ENCODE data around the gene SERPINB8. TPM values are rescaled to one million over a fixed set of nuclear protein-coding genes. Genes with fewer than 3 reads are reported as not detected.

Gene SERPINB8
- total and polyA plus RNA-seq, 2 donors (not counting 3 experiments of a cell fraction or from before 2014, with no cell fraction given), result 15.3 to 25.7 TPM

DNA sequence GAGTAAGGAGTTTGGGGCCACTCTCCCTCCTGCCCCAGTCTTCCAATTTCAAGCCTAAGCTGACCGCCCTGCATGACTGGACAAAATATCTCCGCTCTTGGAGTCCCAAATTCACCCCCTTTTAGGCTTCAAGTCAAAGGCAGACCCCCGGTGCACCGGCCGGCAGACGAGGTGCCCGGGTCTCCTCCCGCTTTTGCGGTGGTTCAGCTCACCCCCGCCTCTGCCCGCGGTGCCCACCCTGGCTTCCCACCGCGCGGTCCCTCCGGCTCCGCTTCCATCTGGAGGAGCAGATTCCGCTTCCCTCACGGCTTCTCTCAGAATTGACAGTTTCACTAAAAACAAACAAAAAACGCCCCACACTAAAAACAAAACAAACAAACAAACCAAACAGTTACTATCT, 56.5 kb downstream of the SERPINB8 start:
- Histone ChIP-seq H3K27me3 (ENCODE audit: control insufficient read depth in 2 of 2, insufficient read depth in 2 of 2, low read length in 2 of 2) (no peaks in the 10 kb centered on the region), H3K4me1 (ENCODE audit: control insufficient read depth, extremely low read depth, insufficient read depth, low read length) (no peaks in the 10 kb centered on the region), H3K9ac (replicated peaks; ENCODE audit: extremely low read depth, insufficient read depth, low read length) (no peak overlapping the region), H3K4me3 (replicated peaks in 1 of 3; ENCODE audit: insufficient read depth in 1 of 3, low read depth in 1 of 3, low read length in 3 of 3) (no peak overlapping the region), H3K79me2 (ENCODE audit: control insufficient read depth, insufficient read depth, low read length) (no peaks in the 10 kb centered on the region), H3K27ac (ENCODE audit: insufficient read depth, low read depth, low read length) (no peak overlapping the region), H3K9me1 (replicated peaks; ENCODE audit: control insufficient read depth, extremely low read depth, insufficient read depth, low read length) (no peaks in the 10 kb centered on the region), H3K4me2 (ENCODE audit: insufficient read depth, low read length) (no peak overlapping the region), H4K20me1 (replicated peaks; ENCODE audit: control insufficient read depth, extremely low read depth, insufficient read depth, low read length) (no peaks in the 10 kb centered on the region), H3K36me3 (ENCODE audit: control insufficient read depth in 2 of 2, extremely low read depth in 1 of 2, insufficient read depth in 2 of 2, low read length in 2 of 2) (no peaks in the 10 kb centered on the region), H2AFZ (ENCODE audit: low read depth, low read length) (no peak overlapping the region), H3K9me3 (replicated peaks; ENCODE audit: control insufficient read depth, insufficient read depth, low read length) (no peaks in the 10 kb centered on the region)
- DNase-seq (ENCODE audit: low read depth, low spot score) (no peak), FAIRE-seq (no peak)
- no TSS peak for BruUV-seq (replicated peaks)
- ChIA-PET POLR2A (no interaction called here), CTCF (interaction anchor here (1.2 kb wide), 1 partner anchor 8 kb away, joined by 4 read pairs; no protein-coding TSS in a partner anchor)
- no peak for TF ChIP-seq EZH2 (IDR thresholded peaks at IDR 0.05; ENCODE audit: borderline replicate concordance, low read depth, low read length, severe bottlenecking)
- TF ChIP-seq MYC (IDR thresholded peaks at IDR 0.05; ENCODE audit: low read depth, low read length), result no peak
- no peak for TF ChIP-seq POLR2A (IDR thresholded peaks at IDR 0.05; ENCODE audit: low read depth, low read length)
- no peak for TF ChIP-seq JUN (IDR thresholded peaks at IDR 0.05; ENCODE audit: borderline replicate concordance, insufficient read depth, insufficient read length, low read depth)
- TF ChIP-seq, protein P1, sequence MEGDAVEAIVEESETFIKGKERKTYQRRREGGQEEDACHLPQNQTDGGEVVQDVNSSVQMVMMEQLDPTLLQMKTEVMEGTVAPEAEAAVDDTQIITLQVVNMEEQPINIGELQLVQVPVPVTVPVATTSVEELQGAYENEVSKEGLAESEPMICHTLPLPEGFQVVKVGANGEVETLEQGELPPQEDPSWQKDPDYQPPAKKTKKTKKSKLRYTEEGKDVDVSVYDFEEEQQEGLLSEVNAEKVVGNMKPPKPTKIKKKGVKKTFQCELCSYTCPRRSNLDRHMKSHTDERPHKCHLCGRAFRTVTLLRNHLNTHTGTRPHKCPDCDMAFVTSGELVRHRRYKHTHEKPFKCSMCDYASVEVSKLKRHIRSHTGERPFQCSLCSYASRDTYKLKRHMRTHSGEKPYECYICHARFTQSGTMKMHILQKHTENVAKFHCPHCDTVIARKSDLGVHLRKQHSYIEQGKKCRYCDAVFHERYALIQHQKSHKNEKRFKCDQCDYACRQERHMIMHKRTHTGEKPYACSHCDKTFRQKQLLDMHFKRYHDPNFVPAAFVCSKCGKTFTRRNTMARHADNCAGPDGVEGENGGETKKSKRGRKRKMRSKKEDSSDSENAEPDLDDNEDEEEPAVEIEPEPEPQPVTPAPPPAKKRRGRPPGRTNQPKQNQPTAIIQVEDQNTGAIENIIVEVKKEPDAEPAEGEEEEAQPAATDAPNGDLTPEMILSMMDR (IDR thresholded peaks at IDR 0.05; ENCODE audit: extremely low read depth in 1 of 2, insufficient read depth in 1 of 2, low read depth in 1 of 2, low read length in 2 of 2), result no peak
- TF ChIP-seq GATA2 (IDR thresholded peaks at IDR 0.05; ENCODE audit: insufficient read depth, insufficient read length, low read depth, low read length), result no peak
- no peak for TF ChIP-seq POLR2AphosphoS5 (IDR thresholded peaks at IDR 0.05; ENCODE audit: insufficient read depth, low read depth, low read length)
- TF ChIP-seq FOS (IDR thresholded peaks at IDR 0.05; ENCODE audit: borderline replicate concordance, insufficient read depth, low read length), result no peak
- intact Hi-C loops (cut with micrococcal nuclease), result no loop called here
- dilution Hi-C loops (cut with MboI; ENCODE audit: extremely low pct_ligation_motif_present, low sequenced_read_pairs), result no loop called here
